Skeletal muscle tissue (tissue), 5 donors: ENCODE measurements around the gene BRD1. TPM values are rescaled to one million over a fixed set of nuclear protein-coding genes. Genes with fewer than 3 reads are reported as not detected.

ENCODE experiments used
- H3K27ac ChIP-seq: one replicate; pipeline ENCODE4 v1.7.0; 2013; ENCODE audit warnings: mild to moderate bottlenecking, low read depth, low read length, inconsistent platforms
- H3K27me3 ChIP-seq, 3 donors: one replicate each; pipeline ENCODE4 v1.7.0; 2013; ENCODE audit warnings: low read length in 3 of 3; ENCODE audit not compliant: control insufficient read depth in 3 of 3, insufficient read depth in 3 of 3
- H3K36me3 ChIP-seq, 3 donors: one replicate each; pipeline ENCODE4 v1.7.0; 2013; ENCODE audit warnings: low read length in 3 of 3; ENCODE audit not compliant: control insufficient read depth in 3 of 3, insufficient read depth in 3 of 3
- H3K4me1 ChIP-seq, 3 donors: one replicate each; pipeline ENCODE4 v1.7.0; 2013; ENCODE audit warnings: low read length in 3 of 3, mild to moderate bottlenecking in 3 of 3; ENCODE audit not compliant: control insufficient read depth in 3 of 3, insufficient read depth in 3 of 3
- H3K4me3 ChIP-seq, 3 donors: one replicate each; pipeline ENCODE4 v1.7.0; 2013; ENCODE audit warnings: low read length in 3 of 3
- H3K9ac ChIP-seq, 3 donors: one replicate each; pipeline ENCODE4 v1.7.0; 2013; ENCODE audit warnings: low read length in 3 of 3, mild to moderate bottlenecking in 3 of 3, moderate library complexity in 2 of 3, low read depth in 1 of 3
- H3K9me3 ChIP-seq, 3 donors: one replicate each; pipeline ENCODE4 v1.7.0; 2013; ENCODE audit warnings: low read length in 3 of 3; ENCODE audit not compliant: control insufficient read depth in 3 of 3
- small RNA-seq: library from RNA; depleted of rRNA; stranded (forward); fragments of <200 nt; gene quantifications from one replicate; pipeline ENCODE3, GENCODE V24; 2014
- total RNA-seq: library from RNA; depleted of rRNA; stranded (reverse); fragments of >200 nt; gene quantifications from one replicate; pipeline ENCODE4 v1.2.3, GENCODE V29; 2014
- donor health status: Osteomylitis.

Gene BRD1
- total RNA-seq, 1 donor from 2014 or later, result 27.1 TPM

GRCh38 chr22:49726701-49727101 is 101.0 kb downstream of the BRD1 start:
- H3K27me3 ChIP-seq, result peaks cover 49 to 67% (median 55%) of the 10 kb centered on the region in 3 donors
- no peaks in the 10 kb centered on the region for H3K36me3 ChIP-seq
- H3K9me3 ChIP-seq, result no peaks in the 10 kb centered on the region
- no peak overlapping the region for H3K4me3 ChIP-seq
- no peak overlapping the region for H3K9ac ChIP-seq
- H3K4me1 ChIP-seq, result no peaks in the 10 kb centered on the region
- no peak overlapping the region for H3K27ac ChIP-seq

- no peak overlapping the region for H3K4me3 ChIP-seq
- no peaks in the 10 kb centered on the region for H3K9me3 ChIP-seq
- H3K27ac ChIP-seq, result no peak overlapping the region
- H3K36me3 ChIP-seq, result no peaks in the 10 kb centered on the region
- peaks cover 48 to 71% (median 55%) of the 10 kb centered on the region in 3 donors for H3K27me3 ChIP-seq
- H3K4me1 ChIP-seq, result no peaks in the 10 kb centered on the region
- H3K9ac ChIP-seq, result no peak overlapping the region
Measured at GRCh38 chr22:49726022-49726681, 101.5 kb downstream of the BRD1 start.

GRCh38 chr22:49725516-49725915 is 102.2 kb downstream of the BRD1 start:
- H3K9me3 ChIP-seq, result no peaks in the 10 kb centered on the region
- H3K27me3 ChIP-seq, result peaks cover 44 to 69% (median 53%) of the 10 kb centered on the region in 3 donors
- H3K4me1 ChIP-seq, result no peaks in the 10 kb centered on the region
- no peaks in the 10 kb centered on the region for H3K36me3 ChIP-seq
- no peak overlapping the region for H3K4me3 ChIP-seq
- H3K9ac ChIP-seq, result no peak overlapping the region
- H3K27ac ChIP-seq, result no peak overlapping the region

GRCh38 chr22:49724893-49725489 is 102.7 kb downstream of the BRD1 start:
- peaks cover 46 to 67% (median 54%) of the 10 kb centered on the region in 3 donors for H3K27me3 ChIP-seq
- H3K9me3 ChIP-seq, result no peaks in the 10 kb centered on the region
- H3K36me3 ChIP-seq, result no peaks in the 10 kb centered on the region
- H3K9ac ChIP-seq, result no peak overlapping the region
- H3K4me3 ChIP-seq, result peak overlapping the region in 1 of 3 donors; percentile 22
- H3K27ac ChIP-seq, result no peak overlapping the region
- no peaks in the 10 kb centered on the region for H3K4me1 ChIP-seq

GRCh38 chr22:49724030-49724892 is 103.4 kb downstream of the BRD1 start:
- Histone ChIP-seq H3K9ac (no peak overlapping the region), H3K9me3 (no peaks in the 10 kb centered on the region), H3K27me3 (peaks cover 46 to 62% (median 54%) of the 10 kb centered on the region in 3 donors), H3K27ac (no peak overlapping the region), H3K4me3 (peak overlapping the region in 1 of 3 donors; percentile 22), H3K4me1 (no peaks in the 10 kb centered on the region), H3K36me3 (no peaks in the 10 kb centered on the region)

- Histone ChIP-seq H3K27me3 (peaks cover 41 to 62% (median 52%) of the 10 kb centered on the region in 3 donors), H3K4me1 (no peaks in the 10 kb centered on the region), H3K9ac (no peak overlapping the region), H3K4me3 (no peak overlapping the region), H3K36me3 (no peaks in the 10 kb centered on the region), H3K27ac (no peak overlapping the region), H3K9me3 (no peaks in the 10 kb centered on the region)
Measured at GRCh38 chr22:49723478-49724029, 104.1 kb downstream of the BRD1 start.

Small RNAs within 50 kb of the gene (small RNA-seq; reads per million reads assigned to genes)
- not detected for gene AL117328.1
- gene RF00017, result not detected

Other genes starting within 250 kb of the BRD1 start
- 8.4 TPM for gene ZBED4, start 26.0 kb upstream of the BRD1 start, total RNA-seq
- gene ALG12, start 90.6 kb upstream of the BRD1 start, total RNA-seq, result 9.9 TPM
- gene CRELD2, start 90.8 kb upstream of the BRD1 start, total RNA-seq, result 13.0 TPM
- gene PIM3, start 132.9 kb upstream of the BRD1 start, total RNA-seq, result 14.6 TPM
- not detected for gene IL17REL, start 184.9 kb upstream of the BRD1 start, total RNA-seq
- gene TTLL8, start 230.4 kb upstream of the BRD1 start, total RNA-seq, result not detected